Caco-2 (cell line): ENCODE measurements around the gene SULT2B1. TPM values are rescaled to one million over a fixed set of nuclear protein-coding genes. Genes with fewer than 3 reads are reported as not detected.

Experiments used
- BruUV-seq: library from RNA; stranded (reverse); fragments of 400-500 nt; replicated peaks from 2 replicates; lab custom pipeline; 2021; lab: Mats Ljungman, UMichigan
- CTCF ChIA-PET: fragments of 300-600 bp; sonication (Branson Sonifier 250); formaldehyde crosslinking; loops from one replicate; lab custom pipeline; 2022; ENCODE audit warnings: antibody characterized with exemption; lab: Charles Lee
- POLR2A ChIA-PET: fragments of 300-600 bp; sonication (Branson Sonifier 250); formaldehyde crosslinking; loops from one replicate; lab custom pipeline; 2022; ENCODE audit warnings: antibody characterized with exemption; lab: Charles Lee
- DNase-seq, 2 experiments: peaks; one replicate each; pipeline versions ENCODE4 v3.0.0 to v3.0.0-alpha.2; 2020 to 2022
- H3K27me3 ChIP-seq: replicated peaks from 2 replicates; pipeline ENCODE4 v1.6.0; 2011; ENCODE audit warnings: low read length; ENCODE audit not compliant: control insufficient read depth, insufficient read depth
- H3K36me3 ChIP-seq: 2 replicates; pipeline ENCODE4 v1.5.1; 2011; ENCODE audit warnings: low read length; ENCODE audit not compliant: control insufficient read depth, insufficient read depth
- H3K4me1 ChIP-seq: fragments of 250-450 bp; sonication (Bioruptor Pico); 2 replicates; pipeline ENCODE4 v1.5.1; 2020; ENCODE audit warnings: mild to moderate bottlenecking
- H3K4me3 ChIP-seq: 2 replicates; pipeline ENCODE4 v1.5.1; 2011; ENCODE audit warnings: low read depth, mild to moderate bottlenecking, control low read depth, low read length
- H3K9me3 ChIP-seq: fragments of 250-450 bp; sonication (Bioruptor Pico); 2 replicates; pipeline ENCODE4 v1.5.1; 2020; ENCODE audit warnings: mild to moderate bottlenecking, moderate library complexity
- H3K27ac Mint-ChIP-seq: one replicate; pipeline ENCODE4 v1.8.0; 2022; ENCODE audit warnings: mixed read lengths; ENCODE audit not compliant: unreplicated experiment
- H3K27me3 Mint-ChIP-seq: one replicate; pipeline ENCODE4 v1.8.0; 2022; ENCODE audit warnings: mixed read lengths; ENCODE audit not compliant: insufficient read depth, unreplicated experiment
- H3K36me3 Mint-ChIP-seq: one replicate; pipeline ENCODE4 v1.8.0; 2022; ENCODE audit warnings: mild to moderate bottlenecking, mixed read lengths; ENCODE audit not compliant: insufficient read depth, unreplicated experiment
- H3K4me1 Mint-ChIP-seq: one replicate; pipeline ENCODE4 v1.8.0; 2022; ENCODE audit warnings: low read depth, mixed read lengths; ENCODE audit not compliant: unreplicated experiment
- H3K4me3 Mint-ChIP-seq: one replicate; pipeline ENCODE4 v1.8.0; 2022; ENCODE audit warnings: mild to moderate bottlenecking, moderate library complexity, mixed read lengths; ENCODE audit not compliant: unreplicated experiment
- H3K9me3 Mint-ChIP-seq: one replicate; pipeline ENCODE4 v1.8.0; 2022; ENCODE audit warnings: mixed read lengths; ENCODE audit not compliant: unreplicated experiment
- intact Hi-C: fragments of 100-400 bp; cut with micrococcal nuclease; formaldehyde crosslinking; loops from one replicate; pipeline ENCODE4 v1.10.0; 2022; ENCODE audit not compliant: unreplicated experiment
- total RNA-seq: library from RNA; stranded (reverse); gene quantifications from 2 replicates; pipeline ENCODE4 v1.2.3, GENCODE V29; 2022
- TF ChIP-seq, protein P1 (sequence below), 2 experiments: fragments of 200-600 bp in 1 of 2; IDR thresholded peaks; 1 replicate in 1 of 2; 2 replicates in 1 of 2; pipeline versions ENCODE4 v1.5.1 to v1.8.0; 2011 to 2022; ENCODE audit warnings: antibody characterized with exemption in 1 of 2, control low read depth in 1 of 2, inconsistent platforms in 1 of 2, low read depth in 1 of 2, low read length in 1 of 2, mild to moderate bottlenecking in 1 of 2, moderate library complexity in 1 of 2; ENCODE audit not compliant: insufficient read depth in 1 of 2, severe bottlenecking in 1 of 2, unreplicated experiment in 1 of 2

The SULT2B1 gene
- total RNA-seq, 1 experiment from 2014 or later: 1.4 TPM

DNA sequence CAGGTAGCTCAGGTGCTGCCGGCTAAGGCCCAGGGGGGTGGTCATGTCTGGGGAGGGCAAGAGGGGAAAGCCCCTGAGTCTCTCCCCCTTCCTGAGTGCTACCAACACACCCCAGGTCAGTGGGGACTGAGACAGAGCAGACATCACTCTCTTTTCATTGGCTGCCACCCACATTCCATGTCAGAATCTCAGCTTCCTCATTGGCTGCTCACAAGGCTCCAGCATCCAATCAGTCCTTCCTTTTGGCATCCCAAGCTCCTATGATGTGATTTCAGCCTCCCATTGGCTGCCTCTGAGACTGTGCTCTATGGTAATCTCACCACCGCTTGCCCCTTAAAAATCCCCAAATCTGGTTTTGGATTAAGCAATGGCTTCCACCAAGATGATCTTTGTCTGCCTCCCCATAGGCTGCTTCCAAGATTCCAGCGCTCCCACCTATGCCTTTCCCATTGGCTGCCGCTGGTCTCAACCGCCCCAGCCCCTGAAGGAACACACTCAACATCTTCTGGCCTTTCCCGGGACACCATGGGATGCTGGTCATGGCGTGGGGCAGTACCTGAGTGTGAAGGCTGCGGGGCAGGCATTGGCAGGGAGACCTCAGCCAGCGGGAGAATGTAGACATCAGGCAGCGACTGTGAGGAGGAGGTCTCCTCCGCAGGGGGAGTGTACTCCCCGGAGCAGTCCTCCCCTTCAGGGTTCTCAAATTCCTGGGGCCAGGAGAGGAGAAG, 42.3 kb upstream of the SULT2B1 start:
- H3K27ac Mint-ChIP-seq: peak overlapping the region; percentile 53
- no peak for DNase-seq
- CTCF ChIA-PET: interaction anchor here (1.3 to 5.9 kb wide), 3 partner anchors 44 to 75 kb away, joined by 3 to 112 read pairs (median 5); no protein-coding TSS in a partner anchor

DNA sequence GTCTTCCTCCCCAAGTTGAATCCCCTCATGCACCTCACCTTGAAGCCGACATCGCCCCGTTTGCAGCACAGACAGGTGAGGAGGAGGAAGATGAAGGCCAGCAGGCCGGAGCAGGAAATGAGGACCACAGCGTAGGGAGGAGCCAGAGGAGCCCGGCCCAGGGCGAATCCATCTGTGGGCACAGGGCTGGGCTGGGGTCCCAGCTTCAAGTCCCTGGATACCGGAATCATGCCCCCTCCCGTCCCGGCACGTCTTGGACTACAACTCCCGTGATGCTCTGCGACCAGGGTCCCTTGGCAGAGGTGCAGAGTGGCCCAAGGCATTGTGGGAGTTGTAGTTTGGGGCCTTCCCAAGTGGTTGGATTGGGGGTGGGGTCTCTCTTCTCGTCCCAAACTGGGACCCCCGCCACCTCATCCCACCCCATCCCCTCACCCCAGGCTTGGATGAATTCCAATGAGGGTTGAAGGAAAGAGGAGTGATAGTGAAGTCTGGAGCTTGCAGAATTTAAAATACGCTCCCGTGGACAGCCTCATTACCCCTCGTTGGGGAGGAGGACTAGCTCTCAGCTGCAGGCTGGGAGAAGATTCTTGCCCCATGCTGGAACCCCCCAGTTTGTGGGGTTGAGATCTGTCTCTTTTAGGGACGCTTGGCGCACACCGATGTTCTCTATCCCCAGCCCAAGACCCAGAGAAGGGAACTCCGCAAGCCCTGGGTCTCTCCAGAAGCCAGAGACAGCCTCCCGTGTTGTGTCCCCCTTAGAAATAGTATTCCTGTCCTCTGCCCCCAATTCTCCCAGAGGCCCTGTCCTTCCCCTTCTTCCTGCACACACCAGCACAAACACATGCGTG, 41.3 kb upstream of the SULT2B1 start:
- no peaks in the 10 kb centered on the region for H3K27me3 Mint-ChIP-seq
- ChIA-PET POLR2A (no interaction called here), CTCF (interaction anchor here (0.9 to 1.8 kb wide), 3 partner anchors 17 to 74 kb away, joined by 3 to 8 read pairs (median 5); no protein-coding TSS in a partner anchor)
- H3K36me3 Mint-ChIP-seq: peaks cover 11% of the 10 kb centered on the region
- Histone ChIP-seq H3K36me3 (no peaks in the 10 kb centered on the region), H3K27me3 (no peaks in the 10 kb centered on the region), H3K4me1 (0 out of 2 replicates have a peak, but pooled peaks cover 12% of the 10 kb centered on the region), H3K9me3 (no peaks in the 10 kb centered on the region), H3K4me3 (peak overlapping the region; percentile 32)
- no TSS peak for BruUV-seq
- intact Hi-C loops: loop anchor here (1.0 kb wide), 1 partner anchor 8 kb away; no protein-coding TSS in a partner anchor
- H3K4me3 Mint-ChIP-seq: peak overlapping the region; percentile 62
- peak; percentile 78 to 83 for DNase-seq
- peak overlapping the region; percentile 53 for H3K27ac Mint-ChIP-seq
- peaks cover 15% of the 10 kb centered on the region for H3K4me1 Mint-ChIP-seq
- TF ChIP-seq, protein P1, sequence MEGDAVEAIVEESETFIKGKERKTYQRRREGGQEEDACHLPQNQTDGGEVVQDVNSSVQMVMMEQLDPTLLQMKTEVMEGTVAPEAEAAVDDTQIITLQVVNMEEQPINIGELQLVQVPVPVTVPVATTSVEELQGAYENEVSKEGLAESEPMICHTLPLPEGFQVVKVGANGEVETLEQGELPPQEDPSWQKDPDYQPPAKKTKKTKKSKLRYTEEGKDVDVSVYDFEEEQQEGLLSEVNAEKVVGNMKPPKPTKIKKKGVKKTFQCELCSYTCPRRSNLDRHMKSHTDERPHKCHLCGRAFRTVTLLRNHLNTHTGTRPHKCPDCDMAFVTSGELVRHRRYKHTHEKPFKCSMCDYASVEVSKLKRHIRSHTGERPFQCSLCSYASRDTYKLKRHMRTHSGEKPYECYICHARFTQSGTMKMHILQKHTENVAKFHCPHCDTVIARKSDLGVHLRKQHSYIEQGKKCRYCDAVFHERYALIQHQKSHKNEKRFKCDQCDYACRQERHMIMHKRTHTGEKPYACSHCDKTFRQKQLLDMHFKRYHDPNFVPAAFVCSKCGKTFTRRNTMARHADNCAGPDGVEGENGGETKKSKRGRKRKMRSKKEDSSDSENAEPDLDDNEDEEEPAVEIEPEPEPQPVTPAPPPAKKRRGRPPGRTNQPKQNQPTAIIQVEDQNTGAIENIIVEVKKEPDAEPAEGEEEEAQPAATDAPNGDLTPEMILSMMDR (IDR thresholded peaks at IDR 0.05; ENCODE audit: insufficient read depth in 1 of 2, low read depth in 1 of 2, low read length in 1 of 2, severe bottlenecking in 1 of 2, unreplicated experiment in 1 of 2): no peak
- H3K9me3 Mint-ChIP-seq: no peaks in the 10 kb centered on the region

More for the DNA sequence above, 42.3 kb upstream of the SULT2B1 start:
- no peaks in the 10 kb centered on the region for H3K36me3 ChIP-seq
- BruUV-seq: no TSS peak
- POLR2A ChIA-PET: no interaction called here
- H3K36me3 Mint-ChIP-seq: peaks cover 11% of the 10 kb centered on the region
- H3K9me3 ChIP-seq: no peaks in the 10 kb centered on the region
- H3K4me1 ChIP-seq: 0 out of 2 replicates have a peak, but pooled peaks cover 12% of the 10 kb centered on the region
- no peak overlapping the region for H3K4me3 ChIP-seq
- H3K4me3 Mint-ChIP-seq: peak overlapping the region; percentile 27
- TF ChIP-seq, protein P1 (IDR thresholded peaks at IDR 0.05; ENCODE audit: insufficient read depth in 1 of 2, low read depth in 1 of 2, low read length in 1 of 2, severe bottlenecking in 1 of 2, unreplicated experiment in 1 of 2): no peak
- intact Hi-C loops: loop anchor here (1.0 kb wide), 1 partner anchor 7 kb away; no protein-coding TSS in a partner anchor
- H3K27me3 ChIP-seq: no peaks in the 10 kb centered on the region
- H3K27me3 Mint-ChIP-seq: no peaks in the 10 kb centered on the region
- peaks cover 15% of the 10 kb centered on the region for H3K4me1 Mint-ChIP-seq
- H3K9me3 Mint-ChIP-seq: no peaks in the 10 kb centered on the region

DNA sequence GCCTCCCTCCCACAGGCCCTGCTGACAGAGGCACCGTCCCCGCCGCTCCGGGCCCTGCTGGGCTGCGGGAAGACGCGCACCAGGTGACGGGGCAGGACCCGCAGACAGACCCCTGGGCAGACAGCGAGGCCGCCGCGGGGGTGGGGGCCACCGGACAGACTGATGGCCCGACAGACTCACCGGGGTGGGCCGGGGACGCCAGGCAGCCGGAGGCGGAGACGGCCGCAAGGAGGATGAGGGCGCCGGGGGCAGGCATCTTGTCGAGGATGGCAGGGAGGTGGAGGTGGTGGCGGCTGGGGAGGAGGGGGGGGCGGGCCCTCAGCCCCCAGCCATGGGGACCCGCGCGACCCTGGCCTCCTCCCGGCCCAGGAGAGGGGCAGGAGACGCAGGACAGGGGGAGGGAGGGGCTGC, 40.6 kb upstream of the SULT2B1 start:
- TF ChIP-seq, protein P1 (IDR thresholded peaks at IDR 0.05; ENCODE audit: insufficient read depth in 1 of 2, low read depth in 1 of 2, low read length in 1 of 2, severe bottlenecking in 1 of 2, unreplicated experiment in 1 of 2): no peak
- Mint-ChIP-seq H3K36me3 (peaks cover 11% of the 10 kb centered on the region), H3K27ac (no peak overlapping the region), H3K4me1 (peaks cover 18% of the 10 kb centered on the region), H3K4me3 (no peak overlapping the region), H3K27me3 (no peaks in the 10 kb centered on the region), H3K9me3 (no peaks in the 10 kb centered on the region)
- ChIA-PET POLR2A (no interaction called here), CTCF (interaction anchor here (0.9 to 1.8 kb wide), 2 partner anchors 18 to 42 kb away, joined by 5 to 8 read pairs; no protein-coding TSS in a partner anchor)
- DNase-seq: no peak
- Histone ChIP-seq H3K9me3 (no peaks in the 10 kb centered on the region), H3K27me3 (no peaks in the 10 kb centered on the region), H3K4me1 (peaks cover 15% of the 10 kb centered on the region), H3K36me3 (no peaks in the 10 kb centered on the region), H3K4me3 (peak overlapping the region; percentile 29)
- intact Hi-C loops: no loop called here
- BruUV-seq: no TSS peak
